GM12878 (cell line): Measurements from ENCODE around the gene MXD1.

ENCODE experiments used
- FOXM1 ChIP-seq: IDR thresholded peaks from 2 replicates; pipeline ENCODE4 v1.6.1; 2012; ENCODE audit warnings: low read depth, mild to moderate bottlenecking, inconsistent platforms, low read length, moderate library complexity
- JUNB ChIP-seq: IDR thresholded peaks from 2 replicates; pipeline ENCODE4 v1.6.1; 2016; ENCODE audit warnings: antibody characterized with exemption, mild to moderate bottlenecking
- TARDBP ChIP-seq: IDR thresholded peaks from 2 replicates; pipeline ENCODE4 v1.6.1; 2016; ENCODE audit warnings: borderline replicate concordance
- TF ChIP-seq, protein P1 (sequence below): fragments of 450-650 bp; IDR thresholded peaks from 2 replicates; pipeline ENCODE4 v1.6.1; 2017; ENCODE audit warnings: mild to moderate bottlenecking

DNA sequence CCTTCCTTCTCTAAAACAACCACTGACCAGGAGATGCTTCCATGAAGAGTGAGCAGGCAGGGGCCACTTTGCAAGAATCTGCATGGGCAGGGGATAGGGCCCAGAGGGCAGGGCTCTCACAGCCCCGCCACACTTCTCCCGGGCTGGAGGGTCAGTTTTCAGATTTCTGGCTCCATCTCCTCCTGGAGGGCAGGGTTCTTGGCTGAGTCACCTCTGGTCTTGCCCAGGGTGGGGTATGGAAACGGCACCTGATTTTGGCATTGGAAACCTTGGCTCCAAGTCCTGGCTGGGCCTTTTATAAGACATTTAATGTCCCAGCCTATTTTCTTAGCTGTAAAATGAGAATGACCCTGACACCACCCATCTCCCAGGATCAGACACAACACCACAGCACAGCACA, 74.1 kb downstream of the MXD1 start:
- TF ChIP-seq TARDBP = no peak
- TF ChIP-seq, protein P1, sequence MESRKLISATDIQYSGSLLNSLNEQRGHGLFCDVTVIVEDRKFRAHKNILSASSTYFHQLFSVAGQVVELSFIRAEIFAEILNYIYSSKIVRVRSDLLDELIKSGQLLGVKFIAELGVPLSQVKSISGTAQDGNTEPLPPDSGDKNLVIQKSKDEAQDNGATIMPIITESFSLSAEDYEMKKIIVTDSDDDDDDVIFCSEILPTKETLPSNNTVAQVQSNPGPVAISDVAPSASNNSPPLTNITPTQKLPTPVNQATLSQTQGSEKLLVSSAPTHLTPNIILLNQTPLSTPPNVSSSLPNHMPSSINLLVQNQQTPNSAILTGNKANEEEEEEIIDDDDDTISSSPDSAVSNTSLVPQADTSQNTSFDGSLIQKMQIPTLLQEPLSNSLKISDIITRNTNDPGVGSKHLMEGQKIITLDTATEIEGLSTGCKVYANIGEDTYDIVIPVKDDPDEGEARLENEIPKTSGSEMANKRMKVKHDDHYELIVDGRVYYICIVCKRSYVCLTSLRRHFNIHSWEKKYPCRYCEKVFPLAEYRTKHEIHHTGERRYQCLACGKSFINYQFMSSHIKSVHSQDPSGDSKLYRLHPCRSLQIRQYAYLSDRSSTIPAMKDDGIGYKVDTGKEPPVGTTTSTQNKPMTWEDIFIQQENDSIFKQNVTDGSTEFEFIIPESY = no peak
- TF ChIP-seq FOXM1 = no peak
- TF ChIP-seq JUNB = no peak
